Mesothelial cell of epicardium (in vitro differentiated cells): ENCODE measurements around the gene PCED1B. TPM values are rescaled to one million over a fixed set of nuclear protein-coding genes. Genes with fewer than 3 reads are reported as not detected.

Experiments used
- DNase-seq, 2 experiments: peaks; one replicate each; pipeline ENCODE4 v3.0.0; 2021; ENCODE audit warnings: low spot score in 2 of 2; ENCODE audit not compliant: unreplicated experiment in 2 of 2
- H3K27ac Mint-ChIP-seq: 2 replicates; pipeline ENCODE4 v1.8.0; 2021; ENCODE audit warnings: mixed read lengths
- H3K27me3 Mint-ChIP-seq: 2 replicates; pipeline ENCODE4 v1.8.0; 2021; ENCODE audit warnings: low read depth, mixed read lengths
- H3K36me3 Mint-ChIP-seq: 2 replicates; pipeline ENCODE4 v1.8.0; 2021; ENCODE audit warnings: mixed read lengths
- H3K4me1 Mint-ChIP-seq: 2 replicates; pipeline ENCODE4 v1.8.0; 2021; ENCODE audit warnings: mixed read lengths
- H3K4me3 Mint-ChIP-seq: 2 replicates; pipeline ENCODE4 v1.8.0; 2021; ENCODE audit warnings: mild to moderate bottlenecking, moderate library complexity, mixed read lengths
- H3K9me3 Mint-ChIP-seq: 2 replicates; pipeline ENCODE4 v1.8.0; 2021; ENCODE audit warnings: mixed read lengths
- CTCF ChIP-seq: fragments of 200-600 bp; sonication (generic); IDR thresholded peaks from one replicate; pipeline ENCODE4 v1.5.0; 2021; ENCODE audit warnings: antibody characterized with exemption; ENCODE audit not compliant: unreplicated experiment
- total RNA-seq: library from RNA; stranded (reverse); gene quantifications from 3 replicates; pipeline ENCODE4 v1.2.1, GENCODE V29; 2021

The PCED1B gene
- total RNA-seq, 1 donor from 2014 or later = 2.8 TPM

GRCh38 chr12:47249082-47249481 is 169.7 kb downstream of the PCED1B start:
- Mint-ChIP-seq H3K27me3 (no peaks in the 10 kb centered on the region), H3K4me1 (peaks cover 8% of the 10 kb centered on the region), H3K4me3 (no peak overlapping the region), H3K9me3 (peaks cover 30% of the 10 kb centered on the region), H3K36me3 (peaks cover 10% of the 10 kb centered on the region), H3K27ac (no peak overlapping the region)
- no peak for TF ChIP-seq CTCF
- DNase-seq = no peak

- DNase-seq = no peak
- Mint-ChIP-seq H3K4me1 (peaks cover 8% of the 10 kb centered on the region), H3K9me3 (peaks cover 30% of the 10 kb centered on the region), H3K36me3 (peaks cover 10% of the 10 kb centered on the region), H3K4me3 (no peak overlapping the region), H3K27me3 (no peaks in the 10 kb centered on the region), H3K27ac (no peak overlapping the region)
- no peak for TF ChIP-seq CTCF
Measured at GRCh38 chr12:47249719-47250357, 170.4 kb downstream of the PCED1B start.

- Mint-ChIP-seq H3K4me1 (peaks cover 8% of the 10 kb centered on the region), H3K36me3 (peaks cover 10% of the 10 kb centered on the region), H3K9me3 (peaks cover 35% of the 10 kb centered on the region), H3K27me3 (no peaks in the 10 kb centered on the region), H3K4me3 (no peak overlapping the region), H3K27ac (no peak overlapping the region)
- no peak for DNase-seq
- TF ChIP-seq CTCF = no peak
Measured at GRCh38 chr12:47251919-47252318, 172.5 kb downstream of the PCED1B start.

GRCh38 chr12:47264951-47265350 is 185.5 kb downstream of the PCED1B start:
- DNase-seq = no peak
- H3K36me3 Mint-ChIP-seq = no peaks in the 10 kb centered on the region
- no peak overlapping the region for H3K4me3 Mint-ChIP-seq
- peaks cover 1% of the 10 kb centered on the region for H3K4me1 Mint-ChIP-seq
- no peak overlapping the region for H3K27ac Mint-ChIP-seq
- no peak for TF ChIP-seq CTCF
- no peaks in the 10 kb centered on the region for H3K27me3 Mint-ChIP-seq
- peaks cover 15% of the 10 kb centered on the region for H3K9me3 Mint-ChIP-seq

GRCh38 chr12:47265391-47265790 is 186.0 kb downstream of the PCED1B start:
- no peaks in the 10 kb centered on the region for H3K27me3 Mint-ChIP-seq
- H3K4me3 Mint-ChIP-seq = no peak overlapping the region
- no peaks in the 10 kb centered on the region for H3K36me3 Mint-ChIP-seq
- H3K4me1 Mint-ChIP-seq = no peaks in the 10 kb centered on the region
- no peak for TF ChIP-seq CTCF
- H3K27ac Mint-ChIP-seq = no peak overlapping the region
- peaks cover 15% of the 10 kb centered on the region for H3K9me3 Mint-ChIP-seq
- DNase-seq = no peak

- H3K4me3 Mint-ChIP-seq = no peak overlapping the region
- TF ChIP-seq CTCF = no peak
- peaks cover 6% of the 10 kb centered on the region for H3K4me1 Mint-ChIP-seq
- H3K27me3 Mint-ChIP-seq = no peaks in the 10 kb centered on the region
- DNase-seq = no peak
- peaks cover 15% of the 10 kb centered on the region for H3K9me3 Mint-ChIP-seq
- no peaks in the 10 kb centered on the region for H3K36me3 Mint-ChIP-seq
- no peak overlapping the region for H3K27ac Mint-ChIP-seq
Measured at GRCh38 chr12:47267571-47267970, 188.2 kb downstream of the PCED1B start.
